Skeletal muscle tissue (tissue), 5 donors: Measurements from ENCODE around the gene KRT35. TPM values are rescaled to one million over a fixed set of nuclear protein-coding genes. Genes with fewer than 3 reads are reported as not detected.

Experiments used
- H3K27ac ChIP-seq: one replicate; pipeline ENCODE4 v1.7.0; 2013; ENCODE audit warnings: mild to moderate bottlenecking, low read depth, low read length, inconsistent platforms
- H3K27me3 ChIP-seq, 3 donors: one replicate each; pipeline ENCODE4 v1.7.0; 2013; ENCODE audit warnings: low read length in 3 of 3; ENCODE audit not compliant: control insufficient read depth in 3 of 3, insufficient read depth in 3 of 3
- H3K36me3 ChIP-seq, 3 donors: one replicate each; pipeline ENCODE4 v1.7.0; 2013; ENCODE audit warnings: low read length in 3 of 3; ENCODE audit not compliant: control insufficient read depth in 3 of 3, insufficient read depth in 3 of 3
- H3K4me1 ChIP-seq, 3 donors: one replicate each; pipeline ENCODE4 v1.7.0; 2013; ENCODE audit warnings: low read length in 3 of 3, mild to moderate bottlenecking in 3 of 3; ENCODE audit not compliant: control insufficient read depth in 3 of 3, insufficient read depth in 3 of 3
- H3K4me3 ChIP-seq, 3 donors: one replicate each; pipeline ENCODE4 v1.7.0; 2013; ENCODE audit warnings: low read length in 3 of 3
- H3K9ac ChIP-seq, 3 donors: one replicate each; pipeline ENCODE4 v1.7.0; 2013; ENCODE audit warnings: low read length in 3 of 3, mild to moderate bottlenecking in 3 of 3, moderate library complexity in 2 of 3, low read depth in 1 of 3
- H3K9me3 ChIP-seq, 3 donors: one replicate each; pipeline ENCODE4 v1.7.0; 2013; ENCODE audit warnings: low read length in 3 of 3; ENCODE audit not compliant: control insufficient read depth in 3 of 3
- small RNA-seq: library from RNA; depleted of rRNA; stranded (forward); fragments of <200 nt; gene quantifications from one replicate; pipeline ENCODE3, GENCODE V24; 2014
- total RNA-seq: library from RNA; depleted of rRNA; stranded (reverse); fragments of >200 nt; gene quantifications from one replicate; pipeline ENCODE4 v1.2.3, GENCODE V29; 2014
- donor health status: Osteomylitis.

Gene KRT35
- total RNA-seq, 1 donor from 2014 or later: not detected

DNA sequence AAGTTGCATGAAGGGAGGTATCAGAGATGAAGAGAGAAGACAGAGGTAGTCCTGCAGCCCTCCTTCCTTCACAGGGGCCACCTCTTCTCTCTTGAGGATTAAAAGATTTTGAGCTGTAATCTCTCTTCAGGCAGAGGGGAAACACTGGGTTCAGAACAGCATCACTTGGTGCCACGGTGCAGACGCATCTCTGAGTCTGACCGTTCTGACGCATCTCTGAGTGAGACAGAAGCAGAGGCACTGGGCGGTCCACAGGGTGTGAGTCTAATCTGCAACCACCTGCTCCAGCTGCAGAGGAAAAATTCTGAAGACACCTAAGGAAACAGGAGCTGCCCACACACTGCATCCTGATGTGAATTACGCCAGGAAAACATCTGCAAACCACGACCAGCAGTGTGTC, 51.3 kb downstream of the KRT35 start:
- no peaks in the 10 kb centered on the region for H3K4me1 ChIP-seq

DNA sequence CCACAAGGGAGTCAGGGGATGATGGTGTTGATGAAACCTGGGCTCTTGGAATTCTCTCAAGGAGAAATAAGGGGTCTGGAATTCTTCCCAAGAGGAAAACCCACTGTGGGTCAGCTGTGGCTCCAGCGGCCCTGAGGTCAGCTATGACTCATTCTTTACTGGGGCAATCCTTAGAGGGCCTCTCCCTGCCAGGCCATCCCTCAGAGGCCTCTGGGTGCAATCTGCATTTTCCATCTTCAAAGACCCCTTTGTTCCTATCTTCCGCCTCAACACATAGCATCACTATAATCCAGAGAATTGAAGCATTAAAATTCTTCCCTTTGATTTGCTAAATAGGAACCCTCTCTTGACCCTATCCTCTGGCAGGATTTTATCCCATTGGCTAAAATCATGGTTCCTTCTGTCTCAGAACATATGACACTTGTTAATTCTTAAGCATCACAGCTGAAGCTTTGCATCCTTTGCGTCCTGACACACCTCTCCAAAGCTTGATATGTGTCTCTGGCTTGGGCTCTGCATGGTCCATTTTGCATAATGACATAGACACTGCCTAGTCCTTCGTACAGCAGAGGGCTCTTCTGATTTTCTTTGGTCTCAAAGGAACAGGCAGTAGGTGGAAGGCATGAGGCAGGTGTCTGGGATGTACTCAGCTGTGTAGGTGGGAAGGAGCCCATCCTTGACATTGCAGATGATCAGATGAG, 52.2 kb downstream of the KRT35 start:
- Histone ChIP-seq H3K4me1 (no peaks in the 10 kb centered on the region), H3K27me3 (no peaks in the 10 kb centered on the region), H3K9me3 (no peaks in the 10 kb centered on the region), H3K4me3 (no peak overlapping the region), H3K36me3 (no peaks in the 10 kb centered on the region), H3K27ac (no peak overlapping the region), H3K9ac (no peak overlapping the region)

More for the DNA sequence above, 51.3 kb downstream of the KRT35 start:
- Histone ChIP-seq H3K36me3 (no peaks in the 10 kb centered on the region), H3K9me3 (no peaks in the 10 kb centered on the region), H3K4me3 (no peak overlapping the region), H3K9ac (no peak overlapping the region), H3K27ac (no peak overlapping the region), H3K27me3 (no peaks in the 10 kb centered on the region)

Small RNA genes within 50 kb of the gene (small RNA-seq; reads per million reads assigned to genes)
- 6.1 reads per million, percentile 90 among the genes with 10 or more reads in this experiment for gene RNU2-32P

Other genes starting within 250 kb of the KRT35 start
- not detected for gene KRTAP9-3, start 248.7 kb downstream of the KRT35 start, total RNA-seq
- not detected for gene KRTAP9-8, start 243.2 kb downstream of the KRT35 start, total RNA-seq
- gene KRTAP9-4, start 231.5 kb downstream of the KRT35 start, total RNA-seq: not detected
- not detected for gene KRTAP9-9, start 225.8 kb downstream of the KRT35 start, total RNA-seq
- not detected for gene KRTAP9-6, start 215.8 kb downstream of the KRT35 start, total RNA-seq
- not detected for gene KRTAP9-7, start 205.5 kb downstream of the KRT35 start, total RNA-seq
- gene KRTAP29-1, start 178.3 kb downstream of the KRT35 start, total RNA-seq: not detected
- gene KRTAP16-1, start 171.8 kb downstream of the KRT35 start, total RNA-seq: not detected
- not detected for gene KRTAP17-1, start 165.4 kb downstream of the KRT35 start, total RNA-seq
- gene KRT33A, start 130.3 kb downstream of the KRT35 start, total RNA-seq: not detected
- gene KRT33B, start 111.3 kb downstream of the KRT35 start, total RNA-seq: not detected
- not detected for gene KRT34, start 98.8 kb downstream of the KRT35 start, total RNA-seq
- gene KRT31, start 83.5 kb downstream of the KRT35 start, total RNA-seq: 3.1 TPM
- not detected for gene KRT37, start 56.6 kb downstream of the KRT35 start, total RNA-seq
- not detected for gene KRT38, start 40.2 kb downstream of the KRT35 start, total RNA-seq
- gene KRT32, start 13.8 kb downstream of the KRT35 start, total RNA-seq: not detected
- gene KRT36, start 8.8 kb upstream of the KRT35 start, total RNA-seq: not detected
- not detected for gene KRT13, start 24.5 kb upstream of the KRT35 start, total RNA-seq
- gene KRT15, start 37.7 kb upstream of the KRT35 start, total RNA-seq: not detected
- not detected for gene KRT19, start 47.2 kb upstream of the KRT35 start, total RNA-seq
- not detected for gene KRT9, start 90.9 kb upstream of the KRT35 start, total RNA-seq
- gene KRT14, start 105.7 kb upstream of the KRT35 start, total RNA-seq: 1.0 TPM
- gene KRT16, start 131.6 kb upstream of the KRT35 start, total RNA-seq: 0.52 TPM
- gene KRT17, start 143.4 kb upstream of the KRT35 start, total RNA-seq: 2.1 TPM
- 100 TPM for gene EIF1, start 207.7 kb upstream of the KRT35 start, total RNA-seq
- not detected for gene GAST, start 231.2 kb upstream of the KRT35 start, total RNA-seq